Left ventricle myocardium inferior (tissue), 1 donor: ENCODE measurements around the gene FBLN2. TPM values are rescaled to one million over a fixed set of nuclear protein-coding genes. Genes with fewer than 3 reads are reported as not detected.

Experiments used
- DNase-seq: peaks from one replicate; pipeline ENCODE4 v3.0.0-alpha.2; 2020
- H3K27ac ChIP-seq: fragments of 200-600 bp; replicated peaks from 2 replicates; pipeline ENCODE4 v1.8.0; 2021
- H3K27me3 ChIP-seq: fragments of 200-600 bp; 2 replicates; pipeline ENCODE4 v1.8.0; 2021; ENCODE audit warnings: low read depth
- H3K36me3 ChIP-seq: fragments of 200-600 bp; 2 replicates; pipeline ENCODE4 v1.8.0; 2021
- H3K4me1 ChIP-seq: fragments of 200-600 bp; 2 replicates; pipeline ENCODE4 v1.8.0; 2021
- H3K4me3 ChIP-seq: fragments of 200-600 bp; 2 replicates; pipeline ENCODE4 v1.8.0; 2021; ENCODE audit warnings: mild to moderate bottlenecking, moderate library complexity
- H3K9me3 ChIP-seq: fragments of 200-600 bp; replicated peaks from 2 replicates; pipeline ENCODE4 v1.8.0; 2021
- CTCF ChIP-seq: fragments of 200-600 bp; IDR thresholded peaks from 2 replicates; pipeline ENCODE4 v1.8.0; 2021; ENCODE audit warnings: antibody characterized with exemption, mild to moderate bottlenecking, borderline replicate concordance
- intact Hi-C: fragments of 100-400 bp; cut with micrococcal nuclease; formaldehyde crosslinking; loops from one replicate; pipeline ENCODE4 v1.11.0; 2022
- total RNA-seq: library from RNA; stranded (reverse); fragmentation: NEBNext Ultra II Directional; extraction: Animal tissue kit (Norgen Biotek cat#: 25700); gene quantifications from one replicate; pipeline ENCODE4 v1.2.1, GENCODE V29; 2021
- donor health status: DM: no; HTN: yes; CAD: no; lungs with severe emphysema.

FBLN2 gene
- total RNA-seq, 1 donor from 2014 or later, result 56.7 TPM

DNA sequence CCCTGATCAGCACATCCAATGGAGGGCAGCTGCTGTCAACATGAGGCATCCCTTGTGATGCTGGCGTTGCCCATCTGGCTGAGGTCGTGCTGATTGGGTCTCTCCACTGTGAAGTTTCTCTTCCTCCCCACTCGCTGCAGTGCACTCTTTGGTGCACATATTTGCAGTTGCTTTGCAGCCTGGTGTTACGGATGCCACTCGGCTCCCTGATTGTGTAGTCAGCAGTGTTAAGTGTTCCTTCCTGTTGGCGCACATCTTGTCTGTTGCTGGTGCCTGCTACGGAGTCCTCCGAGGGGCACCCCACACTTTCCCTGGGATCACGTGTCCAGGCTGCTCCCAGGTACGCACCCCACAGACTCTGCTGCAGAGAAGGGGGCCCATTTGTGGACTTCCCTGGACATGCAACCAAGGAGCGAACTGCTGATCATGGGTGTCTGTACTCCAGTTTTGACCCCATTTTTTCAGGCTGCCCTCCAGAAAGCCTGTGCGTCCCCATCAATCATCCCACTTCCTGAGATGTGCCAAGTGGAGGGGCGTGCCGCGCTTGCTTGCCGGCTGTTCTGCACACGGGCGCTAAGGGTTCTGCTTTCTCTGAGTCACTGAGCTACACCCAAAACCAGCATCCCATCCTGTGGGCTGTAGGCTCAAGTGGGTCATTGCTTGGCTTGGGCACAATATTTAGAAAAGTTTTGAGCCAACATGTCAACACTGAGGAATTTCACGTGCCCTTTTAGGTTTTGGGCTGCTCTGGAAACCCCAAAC, 98.6 kb downstream of the FBLN2 start:
- peaks cover 38% of the 10 kb centered on the region for H3K27me3 ChIP-seq
- no peaks in the 10 kb centered on the region for H3K9me3 ChIP-seq
- TF ChIP-seq CTCF, result no peak
- DNase-seq, result no peak
- no peak overlapping the region for H3K4me3 ChIP-seq
- peaks cover 15% of the 10 kb centered on the region for H3K4me1 ChIP-seq
- H3K27ac ChIP-seq, result no peak overlapping the region
- no peaks in the 10 kb centered on the region for H3K36me3 ChIP-seq
- intact Hi-C loops, result loop anchor here (2.0 kb wide), 1 partner anchor 151 kb away; no protein-coding TSS in a partner anchor

DNA sequence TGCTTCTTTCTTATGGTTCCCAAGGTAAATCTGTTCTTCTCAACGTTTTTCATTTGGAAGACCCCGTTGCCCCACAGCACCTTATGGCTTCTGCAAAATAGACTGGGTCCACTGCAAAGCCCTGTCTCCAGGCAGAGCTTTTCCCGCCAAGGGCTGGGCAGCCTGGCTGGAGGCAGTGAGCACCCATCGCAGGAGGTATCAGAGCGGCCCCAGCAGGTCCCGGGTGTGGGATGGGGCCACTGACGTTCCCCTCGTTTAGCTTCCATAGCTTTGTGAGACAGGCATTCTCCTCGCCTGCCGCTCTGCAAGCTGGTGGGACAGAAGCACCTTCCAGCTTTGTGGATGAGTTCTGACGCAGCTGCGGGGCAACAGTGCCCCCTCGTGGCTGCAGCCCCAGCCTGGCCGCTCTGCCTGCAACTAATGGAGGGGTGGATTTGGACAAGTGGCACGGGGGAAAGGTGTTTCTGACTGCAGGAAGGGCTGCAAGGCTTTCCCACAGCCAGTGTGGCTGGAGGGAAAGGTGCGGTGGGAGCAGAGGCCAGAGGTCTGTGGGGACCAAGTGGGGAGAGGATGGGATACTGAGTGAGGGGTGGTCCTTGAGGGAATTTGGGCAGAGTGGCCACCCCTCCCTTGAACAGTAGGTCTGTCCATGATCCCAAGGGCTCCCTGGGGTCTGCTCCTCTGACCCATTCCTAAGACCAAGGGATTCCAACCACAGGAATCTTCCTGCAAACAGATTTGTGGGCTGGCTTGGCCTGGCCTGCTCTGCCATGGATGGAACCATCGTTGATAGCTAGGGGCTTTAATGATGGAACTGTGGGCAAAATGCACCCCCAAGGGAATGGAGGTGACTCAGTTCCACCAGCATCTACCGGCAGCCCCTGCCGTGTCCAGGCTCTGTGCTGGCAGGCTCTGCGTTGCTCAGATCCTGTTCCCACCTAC, 99.4 kb downstream of the FBLN2 start:
- H3K27ac ChIP-seq, result no peak overlapping the region
- H3K4me3 ChIP-seq, result no peak overlapping the region
- H3K4me1 ChIP-seq, result peaks cover 15% of the 10 kb centered on the region
- no peaks in the 10 kb centered on the region for H3K36me3 ChIP-seq
- H3K27me3 ChIP-seq, result peaks cover 41% of the 10 kb centered on the region
- peak; percentile 80 for DNase-seq
- intact Hi-C loops, result loop anchor here (2.0 kb wide), 1 partner anchor 152 kb away; no protein-coding TSS in a partner anchor
- H3K9me3 ChIP-seq, result no peaks in the 10 kb centered on the region
- TF ChIP-seq CTCF, result peak; percentile 97

GRCh38 chr3:13650210-13651056, 101.5 kb downstream of the FBLN2 start:
- no peak overlapping the region for H3K4me3 ChIP-seq

GRCh38 chr3:13651057-13651400, 102.1 kb downstream of the FBLN2 start:
- H3K27ac ChIP-seq, result no peak overlapping the region
- H3K36me3 ChIP-seq, result no peaks in the 10 kb centered on the region
- intact Hi-C loops, result no loop called here
- peaks cover 58% of the 10 kb centered on the region for H3K27me3 ChIP-seq
- no peak for DNase-seq
- peaks cover 24% of the 10 kb centered on the region for H3K4me1 ChIP-seq
- no peak for TF ChIP-seq CTCF
- H3K4me3 ChIP-seq, result no peak overlapping the region
- no peaks in the 10 kb centered on the region for H3K9me3 ChIP-seq

More at GRCh38 chr3:13650210-13651056, 101.5 kb downstream of the FBLN2 start:
- peak; percentile 99 for TF ChIP-seq CTCF
- intact Hi-C loops, result no loop called here
- Histone ChIP-seq H3K27me3 (peaks cover 58% of the 10 kb centered on the region), H3K4me1 (peaks cover 22% of the 10 kb centered on the region), H3K36me3 (no peaks in the 10 kb centered on the region), H3K9me3 (no peaks in the 10 kb centered on the region), H3K27ac (no peak overlapping the region)
- DNase-seq, result peak; percentile 72
